Measurements from ENCODE around the gene PKLR.
"Not testable (repeated sequence)": the region's sequence is repeated elsewhere in the genome, so short reads cannot be mapped to it uniquely, and the experiment has no call there.

The PKLR gene

DNA sequence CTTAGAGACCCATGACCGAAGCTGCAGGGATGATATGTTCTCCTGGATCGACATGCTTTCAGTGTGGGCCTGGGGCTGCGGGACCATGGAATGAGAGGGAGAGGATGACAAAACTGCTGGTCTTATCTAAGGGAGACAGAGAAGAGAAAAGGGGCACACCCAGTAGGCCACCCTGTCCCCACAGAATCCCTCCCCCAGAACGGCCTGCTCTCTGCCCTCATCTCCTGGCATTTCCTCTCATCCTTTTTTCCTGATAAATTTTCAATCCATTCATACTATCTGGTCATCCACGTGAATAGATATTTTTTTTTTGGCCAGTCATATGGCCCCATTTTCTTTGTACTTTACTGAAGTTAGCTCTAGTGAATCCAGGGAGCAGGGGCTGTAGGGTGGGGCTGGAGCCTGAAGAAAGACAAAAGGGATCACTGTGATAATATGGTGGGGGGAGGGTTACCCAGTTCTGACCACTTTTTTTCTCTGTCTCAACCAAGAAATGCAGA lies at the start of gene PKLR:
PKLR (minus strand) TSS at position 97 of the 500 bp plus-strand sequence; CDS start at position 54, 43 bp downstream.
- DNase-seq (ENCODE audit: low read depth in 2 of 2) = no peak

DNA sequence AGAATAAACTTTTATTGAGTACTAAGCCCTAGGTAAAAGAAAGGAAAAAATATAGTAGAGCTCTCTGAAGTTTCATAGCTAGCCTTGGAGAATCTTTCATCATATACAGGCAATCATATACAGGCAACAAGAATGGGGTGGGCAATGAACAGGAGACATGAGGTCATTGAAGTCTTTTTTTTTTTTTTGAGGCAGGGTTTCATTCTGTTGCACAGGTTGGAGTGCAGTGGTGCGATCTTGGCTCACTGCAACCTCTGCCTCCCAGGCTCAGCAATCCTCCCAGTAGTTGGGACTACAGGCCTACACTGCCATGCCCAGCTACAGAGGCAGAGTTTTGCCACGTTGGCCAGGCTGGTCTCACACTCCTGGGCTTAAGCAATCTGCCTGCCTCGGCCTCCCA lies 41.6 kb upstream of the PKLR start:
- no peak for DNase-seq (ENCODE audit: low read depth in 2 of 2)

DNA sequence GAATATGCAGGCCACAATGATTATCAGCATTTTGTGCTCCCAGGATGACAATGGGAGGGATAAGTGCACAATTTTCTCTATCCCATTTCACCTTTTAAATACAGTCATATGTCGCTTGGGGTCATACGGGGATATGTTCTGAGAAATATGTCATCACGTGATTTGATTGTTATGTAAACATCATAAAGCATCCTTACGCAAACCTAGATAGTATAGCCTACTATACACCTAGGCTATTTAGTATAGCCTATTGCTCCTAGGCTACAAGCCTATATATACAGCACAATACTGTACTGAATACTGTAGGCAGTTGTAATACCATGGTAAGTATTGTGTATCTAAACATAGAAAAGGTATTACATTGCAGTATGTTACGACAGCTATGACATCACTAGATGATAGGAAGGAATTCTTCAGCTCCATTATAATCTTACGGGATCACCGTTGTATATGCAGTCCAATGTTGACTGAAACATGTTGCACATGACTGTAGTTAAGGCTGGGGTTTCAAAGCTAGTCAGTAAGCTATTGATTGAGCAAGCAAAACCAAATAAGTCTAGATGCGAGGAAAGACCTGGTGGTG lies 38.4 kb upstream of the PKLR start:
- no peak for DNase-seq (ENCODE audit: low read depth in 2 of 2)

DNA sequence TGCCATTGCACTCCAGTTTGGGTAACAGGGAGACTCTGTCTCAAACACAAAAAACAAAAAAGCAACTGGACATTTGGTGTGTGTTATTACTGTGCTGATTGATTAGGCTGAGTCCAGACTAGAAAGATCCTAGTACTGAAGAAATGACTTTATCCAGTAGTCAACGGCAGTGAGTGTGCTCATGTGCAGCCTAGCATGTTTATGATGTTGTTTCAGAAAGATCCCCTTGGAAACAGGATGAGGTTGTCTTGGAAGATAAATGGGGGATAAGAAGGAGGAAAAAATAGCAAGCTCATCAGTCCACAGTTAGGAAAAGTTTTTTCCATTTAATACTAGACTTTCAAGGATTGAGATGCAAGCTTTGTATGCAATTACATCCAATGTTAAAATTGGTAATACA lies 33.7 kb upstream of the PKLR start:
- DNase-seq (ENCODE audit: low read depth in 2 of 2) = no peak

DNA sequence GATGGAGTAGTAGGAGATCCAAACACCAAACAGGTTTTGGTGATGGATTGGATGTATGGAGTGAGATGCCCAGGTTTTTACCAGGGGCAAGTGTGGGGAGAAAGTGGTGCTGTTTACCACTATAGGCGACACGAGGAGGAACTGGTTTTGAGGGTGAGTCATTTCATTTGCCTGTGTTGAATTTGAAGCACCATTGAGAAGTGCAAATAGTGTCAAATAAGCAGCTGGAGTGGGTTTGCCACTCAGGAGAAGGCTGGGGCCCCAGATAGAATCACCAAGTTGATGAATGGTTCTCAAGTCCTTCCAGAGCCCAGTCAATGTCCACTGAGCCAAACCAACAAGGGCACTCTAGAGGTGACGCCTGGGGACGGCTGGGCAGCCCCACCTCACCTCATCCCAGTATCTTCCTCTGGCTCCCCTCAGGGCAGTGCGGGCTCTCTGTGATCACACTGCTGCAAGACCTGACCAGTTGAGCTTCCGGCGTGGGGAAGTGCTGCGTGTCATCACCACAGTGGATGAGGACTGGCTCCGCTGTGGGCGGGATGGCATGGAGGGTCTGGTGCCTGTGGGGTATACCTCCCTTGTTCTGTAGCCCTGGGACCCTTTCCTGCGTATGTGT lies 28.9 kb upstream of the PKLR start:
- no peak for DNase-seq (ENCODE audit: low read depth in 2 of 2)

DNA sequence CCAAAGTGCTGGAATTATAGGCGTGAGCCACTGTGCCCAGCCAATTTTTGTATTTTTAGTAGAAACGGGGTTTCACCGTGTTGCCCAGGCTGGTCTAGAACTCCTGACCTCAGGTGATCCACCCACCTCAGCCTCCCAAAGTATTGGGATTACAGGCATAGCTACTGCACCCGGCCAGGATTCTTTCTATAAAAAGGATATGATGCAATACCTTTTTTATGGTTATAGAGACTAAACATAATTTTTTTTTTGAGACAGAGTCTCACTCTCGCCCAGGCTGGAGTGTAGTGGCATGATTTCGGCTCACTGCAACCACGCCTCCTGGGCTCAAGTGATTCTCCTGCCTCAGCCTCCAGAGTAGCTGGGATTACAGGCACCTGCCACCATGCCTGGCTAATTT lies 27.6 kb upstream of the PKLR start:
- DNase-seq (ENCODE audit: low read depth in 2 of 2) = not testable (repeated sequence)

DNA sequence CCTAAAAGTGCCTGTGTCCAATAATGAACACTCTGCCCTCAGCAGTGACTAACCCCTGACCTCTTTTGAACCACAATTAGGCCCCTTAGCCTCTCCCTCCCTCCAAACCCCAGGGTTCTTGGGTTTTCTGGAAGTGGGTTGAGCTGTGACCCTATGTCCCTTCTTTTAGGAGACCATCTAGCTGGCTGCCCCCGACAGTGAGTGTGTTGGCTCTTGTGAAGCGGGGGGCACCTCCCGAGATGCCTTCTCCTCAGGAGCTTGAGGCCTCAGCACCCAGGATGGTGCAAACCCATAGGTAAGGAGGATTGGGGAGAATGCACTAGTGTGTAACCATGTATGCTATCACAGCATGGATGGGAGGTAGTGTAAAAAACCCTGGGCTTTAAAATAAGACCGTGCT lies 26.7 kb upstream of the PKLR start:
- DNase-seq (ENCODE audit: low read depth in 2 of 2) = no peak

DNA sequence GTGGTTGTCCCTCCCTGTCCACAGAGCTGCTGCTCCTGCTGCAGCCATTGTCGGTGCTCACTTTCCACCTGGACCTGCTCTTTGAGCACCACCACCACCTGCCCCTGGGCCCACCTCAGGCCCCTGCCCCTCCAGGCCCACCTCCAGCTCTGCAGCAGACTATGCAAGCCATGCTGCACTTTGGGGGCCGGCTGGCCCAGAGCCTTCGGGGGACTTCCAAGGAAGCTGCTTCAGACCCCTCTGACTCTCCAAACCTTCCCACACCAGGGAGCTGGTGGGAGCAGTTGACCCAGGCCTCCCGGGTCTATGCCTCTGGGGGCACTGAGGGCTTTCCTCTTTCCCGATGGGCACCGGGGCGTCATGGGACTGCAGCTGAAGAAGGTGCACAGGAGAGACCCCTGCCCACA lies 25.4 kb upstream of the PKLR start:
- DNase-seq (ENCODE audit: low read depth in 2 of 2) = no peak

DNA sequence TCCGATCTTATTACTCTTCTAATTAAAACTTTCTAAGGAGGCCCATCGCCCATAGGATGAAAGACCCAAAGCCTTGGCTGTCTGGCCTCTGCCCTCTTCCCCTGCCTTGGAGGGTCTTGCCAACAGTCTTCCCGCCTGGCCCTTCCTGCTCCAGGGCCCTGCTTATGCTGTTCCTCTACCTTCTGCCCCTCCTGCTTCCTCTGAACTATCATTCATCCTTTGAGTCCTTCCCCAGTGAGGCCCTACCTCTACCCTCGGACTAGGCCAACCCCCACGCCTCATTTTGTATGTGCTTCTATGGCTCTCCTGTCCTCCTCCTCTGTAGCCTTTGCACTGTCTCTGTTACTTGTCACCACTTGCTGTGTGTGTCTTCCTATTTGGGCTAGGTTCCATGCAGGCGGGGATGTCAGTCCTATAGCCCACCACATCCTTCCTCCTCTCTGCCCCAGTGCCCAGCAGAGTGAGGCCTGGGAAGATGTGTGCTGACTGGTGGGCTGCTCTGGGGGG lies 24.8 kb upstream of the PKLR start:
- DNase-seq (ENCODE audit: low read depth in 2 of 2) = no peak

DNA sequence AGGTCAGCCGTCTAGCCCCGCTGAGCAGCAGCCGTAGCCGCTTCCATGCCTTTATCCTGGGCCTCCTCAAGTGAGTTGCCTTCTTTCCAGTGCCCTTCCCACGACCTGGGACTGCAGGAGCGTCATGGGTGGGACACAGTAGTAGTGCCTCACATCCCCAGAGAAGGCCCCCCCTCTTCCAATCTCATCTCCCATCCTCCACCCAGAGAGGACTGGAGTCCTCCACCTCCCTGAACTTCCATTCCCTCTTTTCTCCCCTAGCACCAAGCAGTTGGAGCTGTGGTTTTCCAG lies 24.3 kb upstream of the PKLR start:
- DNase-seq (ENCODE audit: low read depth in 2 of 2) = no peak

DNA sequence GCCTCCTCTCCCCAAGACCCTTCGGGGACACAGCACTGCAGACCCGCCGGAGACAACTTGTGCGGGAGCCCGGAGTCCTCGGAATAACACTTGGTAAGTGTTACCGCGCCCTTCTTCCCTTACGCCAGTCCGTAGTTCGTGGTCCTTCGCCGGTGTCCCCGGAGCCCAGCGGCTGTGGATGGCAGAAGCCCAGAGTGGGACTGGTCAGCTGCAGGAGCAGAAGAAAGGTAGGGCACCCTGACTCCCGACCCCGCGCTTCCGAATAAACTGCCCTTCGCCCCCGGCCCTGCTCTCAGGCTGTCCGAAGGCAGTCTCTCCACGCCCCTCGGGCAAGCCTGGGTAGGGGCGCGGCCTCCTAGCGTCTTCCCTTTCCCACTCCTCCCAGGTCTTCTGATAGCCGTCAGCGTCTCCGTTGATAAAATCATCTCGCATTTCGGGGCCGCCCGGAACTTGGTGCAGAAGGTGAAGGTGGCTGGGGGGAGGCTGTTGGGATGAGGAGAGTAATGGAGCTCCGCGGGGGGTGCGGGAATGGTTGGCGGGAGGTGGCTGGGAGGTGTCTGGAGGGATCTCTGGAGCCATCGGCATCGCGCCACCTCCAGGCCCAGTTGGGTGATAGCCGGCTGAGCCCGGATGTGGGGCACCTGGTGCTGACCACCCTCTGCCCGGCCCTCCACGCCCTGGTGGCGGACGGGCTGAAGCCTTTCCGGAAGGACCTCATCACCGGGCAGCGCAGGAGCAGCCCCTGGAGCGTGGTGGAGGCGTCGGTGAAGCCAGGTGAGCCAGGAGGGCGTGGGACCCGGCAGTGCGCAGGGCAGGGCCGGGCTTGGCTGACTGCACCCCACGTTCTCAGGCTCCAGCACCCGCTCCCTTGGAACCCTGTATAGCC lies 23.7 kb upstream of the PKLR start:
- no peak for DNase-seq (ENCODE audit: low read depth in 2 of 2)

DNA sequence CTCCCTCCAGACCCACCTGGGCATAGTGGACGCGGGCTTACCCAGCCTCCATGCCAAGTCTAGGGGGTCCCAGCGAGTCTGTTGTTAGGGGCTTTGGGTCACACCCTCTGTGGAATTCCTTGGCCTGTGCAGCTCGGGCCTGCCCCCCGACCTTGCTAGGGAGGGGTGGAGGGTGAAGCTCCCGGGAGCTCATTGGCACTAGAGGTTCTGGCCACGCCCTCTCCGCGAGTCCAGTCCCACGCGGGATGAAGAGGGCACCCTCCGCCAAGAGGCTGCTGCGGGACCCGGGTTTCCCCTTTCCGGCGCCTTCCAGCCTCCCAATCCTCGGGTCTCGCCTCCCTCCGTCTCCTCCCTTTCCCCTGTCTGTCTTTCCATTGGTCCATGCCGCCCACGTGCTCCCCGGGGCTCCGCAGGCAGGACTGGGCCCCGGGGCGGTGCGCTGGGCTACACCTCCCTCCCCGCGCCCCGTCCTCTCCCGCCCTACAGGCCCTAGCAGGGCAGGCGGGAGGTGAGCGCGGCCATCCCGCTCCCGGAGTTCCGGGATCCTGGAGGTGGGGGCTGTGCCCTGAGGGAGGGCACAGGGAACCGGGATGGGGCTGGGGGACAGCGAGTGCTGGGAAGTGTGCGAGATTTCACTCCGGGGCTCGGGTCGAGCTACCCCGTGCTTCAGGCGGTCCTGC lies 22.9 kb upstream of the PKLR start:
- peak; percentile 90 to 92 for DNase-seq (ENCODE audit: low read depth in 2 of 2)

DNA sequence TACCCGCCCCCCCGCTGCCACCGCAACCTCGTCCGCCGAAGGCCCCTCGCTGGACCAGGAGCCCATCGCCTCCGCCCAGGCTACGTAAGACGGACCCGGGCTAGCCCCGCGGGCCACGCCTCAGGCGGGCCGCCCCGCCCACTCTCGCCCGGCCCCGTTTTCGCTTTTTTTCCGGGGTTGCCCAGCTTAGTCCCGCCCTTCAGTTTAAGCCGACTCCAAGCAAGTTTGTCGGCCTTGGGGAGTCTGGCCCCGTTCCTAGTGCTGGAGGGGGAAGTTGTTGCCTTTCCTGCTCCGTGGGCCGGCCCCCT lies 22.4 kb upstream of the PKLR start:
- peak; percentile 78 to 80 for DNase-seq (ENCODE audit: low read depth in 2 of 2)

DNA sequence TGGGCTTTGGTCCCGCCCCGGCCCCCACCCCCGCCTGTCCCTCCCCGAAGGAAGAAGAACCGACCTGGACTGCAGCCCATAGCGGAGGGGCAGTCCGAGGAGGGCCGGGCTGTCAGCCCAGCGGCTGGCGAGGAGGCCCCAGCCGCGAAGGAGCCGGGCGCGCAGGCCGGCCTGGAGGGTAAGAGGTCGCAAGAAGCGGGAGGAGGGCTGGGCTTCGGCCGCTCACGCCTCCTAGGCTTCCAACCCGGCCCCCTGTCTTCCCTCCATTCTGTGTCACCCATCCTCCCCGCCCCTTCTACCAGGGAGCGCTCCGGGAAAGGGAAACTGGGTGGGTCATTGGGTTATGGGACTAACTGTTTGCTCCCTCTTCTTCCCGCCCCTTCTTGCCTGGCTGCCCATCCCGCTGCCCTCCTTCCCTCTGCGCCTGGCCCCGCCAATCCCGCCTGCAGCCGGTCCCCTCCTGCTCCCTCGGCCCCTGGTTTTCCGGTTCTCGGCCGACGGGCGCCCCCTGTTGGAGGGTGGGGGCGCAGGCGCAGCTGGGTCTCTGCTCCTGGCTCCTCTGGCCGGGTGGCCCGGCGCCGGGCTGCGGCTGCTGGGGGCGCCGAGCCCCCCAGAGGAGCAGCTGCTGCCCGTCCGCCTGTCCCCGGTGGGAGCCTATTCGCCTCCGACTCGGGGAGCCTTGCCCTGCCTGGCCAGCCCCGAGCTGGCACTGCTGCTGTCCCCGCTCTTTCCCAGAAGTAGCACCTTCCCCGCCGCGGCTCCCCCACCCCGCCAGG lies 21.9 kb upstream of the PKLR start:
- DNase-seq (ENCODE audit: low read depth in 2 of 2) = peak; percentile 75 to 80

DNA sequence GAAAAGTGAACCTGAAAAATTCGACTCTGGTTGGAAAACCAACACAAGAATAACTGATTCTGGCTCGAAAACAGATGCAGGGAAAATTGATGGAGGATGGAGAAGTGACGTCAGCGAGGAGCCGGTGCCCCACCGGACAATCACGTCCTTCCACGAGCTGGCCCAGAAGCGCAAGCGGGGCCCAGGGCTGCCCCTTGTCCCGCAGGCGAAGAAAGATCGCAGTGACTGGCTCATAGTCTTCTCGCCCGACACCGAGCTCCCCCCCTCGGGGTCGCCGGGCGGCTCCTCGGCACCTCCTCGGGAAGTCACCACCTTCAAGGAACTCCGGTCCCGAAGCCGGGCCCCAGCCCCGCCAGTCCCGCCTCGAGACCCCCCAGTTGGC lies 21.3 kb upstream of the PKLR start:
- no peak for DNase-seq (ENCODE audit: low read depth in 2 of 2)

DNA sequence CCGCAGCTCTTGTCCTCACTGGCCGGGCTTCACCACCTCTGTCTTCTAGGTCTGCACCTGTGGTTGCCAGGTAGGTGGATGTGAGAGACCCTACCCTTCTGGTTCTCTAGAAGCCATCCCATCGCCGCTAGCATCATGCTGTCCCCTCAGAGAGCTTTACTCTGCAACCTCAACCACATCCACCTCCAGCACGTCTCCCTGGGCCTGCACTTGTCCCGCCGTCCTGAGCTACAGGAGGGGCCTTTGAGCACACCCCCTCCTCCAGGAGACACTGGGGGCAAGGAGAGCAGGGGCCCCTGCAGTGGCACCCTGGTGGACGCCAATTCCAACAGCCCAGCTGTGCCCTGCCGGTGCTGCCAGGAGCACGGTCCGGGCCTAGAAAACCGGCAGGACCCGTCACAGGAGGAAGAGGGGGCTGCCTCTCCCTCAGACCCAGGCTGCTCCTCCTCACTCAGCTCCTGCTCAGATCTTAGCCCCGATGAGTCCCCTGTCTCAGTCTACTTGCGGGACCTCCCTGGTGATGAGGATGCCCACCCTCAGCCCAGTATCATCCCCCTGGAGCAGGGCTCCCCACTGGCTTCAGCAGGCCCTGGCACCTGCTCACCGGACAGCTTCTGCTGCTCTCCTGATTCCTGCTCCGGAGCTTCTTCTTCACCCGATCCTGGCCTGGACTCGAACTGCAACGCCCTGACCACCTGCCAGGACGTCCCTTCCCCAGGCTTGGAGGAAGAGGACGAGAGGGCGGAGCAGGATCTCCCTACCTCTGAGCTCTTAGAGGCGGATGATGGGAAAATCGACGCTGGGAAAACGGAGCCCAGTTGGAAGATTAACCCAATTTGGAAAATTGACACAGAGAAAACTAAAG lies 20.6 kb upstream of the PKLR start:
- no peak for DNase-seq (ENCODE audit: low read depth in 2 of 2)

DNA sequence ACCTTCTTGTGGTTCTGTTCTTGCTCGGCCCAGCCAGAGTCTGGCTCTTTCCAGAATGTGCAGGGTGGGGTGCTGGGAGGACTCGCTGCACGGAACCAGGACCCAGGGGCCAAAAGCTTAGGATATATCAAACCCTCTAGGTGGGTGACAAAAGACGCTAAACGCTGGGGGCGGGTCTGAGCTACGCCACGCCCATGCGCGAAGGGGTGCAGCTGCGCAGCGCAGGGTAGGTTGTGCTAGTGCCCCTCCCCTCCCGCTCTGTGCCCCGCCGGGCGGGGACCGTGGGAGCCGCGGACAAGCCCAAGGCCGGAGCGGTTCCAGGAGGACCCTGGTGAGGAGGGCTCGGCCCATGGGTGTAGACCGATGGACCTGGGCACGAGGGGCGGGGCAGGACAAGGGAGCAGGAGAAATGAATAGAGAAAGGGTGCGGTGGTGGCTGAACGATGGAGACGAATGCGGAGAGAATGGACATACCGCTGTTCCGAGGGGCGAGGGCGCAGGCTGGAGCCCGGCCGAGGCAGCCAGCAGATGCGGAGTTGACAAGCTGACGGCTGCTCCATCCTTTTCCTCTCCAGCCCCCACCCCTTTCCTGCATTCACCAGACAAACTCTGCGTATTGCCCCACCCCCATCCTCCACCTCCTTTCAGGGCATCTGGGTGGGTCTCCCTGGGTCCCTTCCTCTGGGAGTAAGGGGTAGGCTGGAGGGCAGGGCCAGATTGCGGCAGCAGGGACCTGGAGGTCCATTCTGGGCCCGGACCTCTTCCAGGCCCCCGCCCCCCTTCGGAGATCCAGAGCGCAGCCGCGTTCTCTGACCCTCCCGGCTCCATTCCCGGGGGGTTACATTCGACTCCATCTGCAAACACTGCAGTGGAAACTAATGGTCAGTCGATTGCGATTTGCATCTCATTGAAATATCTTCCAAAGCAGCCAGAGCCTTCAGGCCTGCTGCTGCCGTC lies 19.7 kb upstream of the PKLR start, which contains the start of gene RUSC1:
RUSC1 (plus strand) TSS at position 234 of the 957 bp plus-strand sequence. CDS start 880 bp downstream, outside the sequence.
- DNase-seq (ENCODE audit: low read depth in 2 of 2) = peak; percentile 59 to 68

DNA sequence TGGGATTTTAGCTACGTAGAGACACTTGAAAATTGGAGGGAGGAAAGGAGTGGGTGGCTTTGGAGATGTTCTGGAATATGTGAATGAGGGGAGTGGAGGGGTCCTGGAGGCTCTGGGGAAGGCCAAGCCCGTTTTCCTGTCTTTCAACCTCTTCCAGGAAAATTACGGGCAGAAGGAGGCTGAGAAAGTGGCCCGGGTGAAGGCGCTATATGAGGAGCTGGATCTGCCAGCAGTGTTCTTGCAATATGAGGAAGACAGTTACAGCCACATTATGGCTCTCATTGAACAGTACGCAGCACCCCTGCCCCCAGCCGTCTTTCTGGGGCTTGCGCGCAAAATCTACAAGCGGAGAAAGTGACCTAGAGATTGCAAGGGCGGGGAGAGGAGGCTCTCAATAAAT lies 19.0 kb upstream of the PKLR start:
- DNase-seq (ENCODE audit: low read depth in 2 of 2) = no peak

DNA sequence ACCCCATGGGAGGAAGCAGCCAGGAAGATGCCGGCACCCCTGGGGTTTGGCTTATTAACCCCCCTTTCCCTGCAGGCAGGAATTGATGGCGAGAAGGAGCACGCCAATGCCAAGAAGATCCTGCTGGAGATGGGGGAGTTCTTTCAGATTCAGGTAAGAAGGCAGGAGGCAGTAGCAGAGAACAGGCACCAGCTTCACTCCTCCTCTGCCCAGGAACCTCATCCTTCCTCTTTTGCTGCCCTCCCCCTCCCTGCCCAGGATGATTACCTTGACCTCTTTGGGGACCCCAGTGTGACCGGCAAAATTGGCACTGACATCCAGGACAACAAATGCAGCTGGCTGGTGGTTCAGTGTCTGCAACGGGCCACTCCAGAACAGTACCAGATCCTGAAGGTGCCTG lies 18.3 kb upstream of the PKLR start:
- no peak for DNase-seq (ENCODE audit: low read depth in 2 of 2)
